Stimulated activated CD8-positive, alpha-beta memory T cell treated with anti-CD3 and anti-CD28 coated beads, Interleukin-2, amount 100 ng/mL, for 1 hour (primary cell): ENCODE data around the gene ZIC2.
"Not testable (repeated sequence)": the region's sequence is repeated elsewhere in the genome, so short reads cannot be mapped to it uniquely, and the experiment has no call there.

Experiments
- DNase-seq, 2 donors: peaks; one replicate each; pipeline ENCODE4 v3.0.0-alpha.2; 2020; ENCODE audit warnings: low read depth in 2 of 2

The ZIC2 gene

GRCh38 chr13:99981735-99982035, at the start of gene ZIC2:
Gene ZIC2, plus strand, starts transcription at chr13:99981784. Its CDS starts 281 bp downstream, at chr13:99982065.
- no peak for DNase-seq

GRCh38 chr13:99932912-99933311, 48.7 kb upstream of the ZIC2 start:
- no peak for DNase-seq

GRCh38 chr13:99935772-99936171, 45.8 kb upstream of the ZIC2 start:
- DNase-seq: no peak

- no peak for DNase-seq
Measured at GRCh38 chr13:99938635-99939034, 42.9 kb upstream of the ZIC2 start.

- DNase-seq: no peak
Measured at GRCh38 chr13:99941086-99941485, 40.5 kb upstream of the ZIC2 start.

- DNase-seq: no peak
Measured at GRCh38 chr13:99941911-99942310, 39.7 kb upstream of the ZIC2 start.

- no peak for DNase-seq
Measured at GRCh38 chr13:99944102-99944501, 37.5 kb upstream of the ZIC2 start.

- DNase-seq: no peak
Measured at GRCh38 chr13:99944606-99945005, 37.0 kb upstream of the ZIC2 start.

GRCh38 chr13:99945515-99945914, 36.1 kb upstream of the ZIC2 start:
- DNase-seq: not testable (repeated sequence)

- DNase-seq: no peak
Measured at GRCh38 chr13:99947666-99948065, 33.9 kb upstream of the ZIC2 start.

GRCh38 chr13:99948411-99948810, 33.2 kb upstream of the ZIC2 start:
- DNase-seq: no peak

- DNase-seq: no peak
Measured at GRCh38 chr13:99948907-99949678, 32.5 kb upstream of the ZIC2 start.

GRCh38 chr13:99949679-99950413, 31.7 kb upstream of the ZIC2 start:
- DNase-seq: no peak

GRCh38 chr13:99951666-99952065, 29.9 kb upstream of the ZIC2 start:
- not testable (repeated sequence) for DNase-seq

- no peak for DNase-seq
Measured at GRCh38 chr13:99953138-99953755, 28.3 kb upstream of the ZIC2 start.

- DNase-seq: no peak
Measured at GRCh38 chr13:99955107-99955746, 26.4 kb upstream of the ZIC2 start.

- DNase-seq: no peak
Measured at GRCh38 chr13:99955747-99956472, 25.7 kb upstream of the ZIC2 start.

- DNase-seq: no peak
Measured at GRCh38 chr13:99956473-99957349, 24.9 kb upstream of the ZIC2 start.

GRCh38 chr13:99958406-99959126, 23.0 kb upstream of the ZIC2 start:
- DNase-seq: no peak

- DNase-seq: no peak
Measured at GRCh38 chr13:99959127-99959539, 22.5 kb upstream of the ZIC2 start.
